ENCODE data around the gene ZDHHC18.

- TF ChIP-seq CTCF (IDR thresholded peaks at IDR 0.05; ENCODE audit: low read length) (no peak), EZH2 (optimal IDR thresholded peaks at IDR 0.05; ENCODE audit: low read depth, low read length) (no peak), EZH2phosphoT487 (IDR thresholded peaks at IDR 0.05; ENCODE audit: low read length) (no peak)
Observed at GRCh38 chr1:26852701-26853100, 26.2 kb downstream of the ZDHHC18 start.
